ENCODE results near the gene NUP160.

GRCh38 chr11:47791774-47792430, 56.2 kb downstream of the NUP160 start:
- TF ChIP-seq TBP (IDR thresholded peaks at IDR 0.05; ENCODE audit: low read depth, low read length) (no peak), SUZ12 (IDR thresholded peaks at IDR 0.05; ENCODE audit: low read length) (no peak), EZH2 (IDR thresholded peaks at IDR 0.05; ENCODE audit: low read depth, low read length, severe bottlenecking) (no peak), POLR2A (IDR thresholded peaks at IDR 0.05; ENCODE audit: control extremely low read depth in 1 of 2, low read depth in 2 of 2, low read length in 2 of 2) (no peak), CBX5 (IDR thresholded peaks at IDR 0.05; ENCODE audit: low read depth, low read length) (no peak), YY1 (IDR thresholded peaks at IDR 0.05; ENCODE audit: low read depth, low read length) (no peak), ZNF274 (IDR thresholded peaks at IDR 0.05; ENCODE audit: borderline replicate concordance, extremely low read depth, low read length) (no peak), ATF3 (IDR thresholded peaks at IDR 0.05; ENCODE audit: insufficient read depth, low read depth, low read length) (no peak), POLR2AphosphoS5 (IDR thresholded peaks at IDR 0.05; ENCODE audit: low read depth, low read length) (no peak)
- TF ChIP-seq, protein P1, sequence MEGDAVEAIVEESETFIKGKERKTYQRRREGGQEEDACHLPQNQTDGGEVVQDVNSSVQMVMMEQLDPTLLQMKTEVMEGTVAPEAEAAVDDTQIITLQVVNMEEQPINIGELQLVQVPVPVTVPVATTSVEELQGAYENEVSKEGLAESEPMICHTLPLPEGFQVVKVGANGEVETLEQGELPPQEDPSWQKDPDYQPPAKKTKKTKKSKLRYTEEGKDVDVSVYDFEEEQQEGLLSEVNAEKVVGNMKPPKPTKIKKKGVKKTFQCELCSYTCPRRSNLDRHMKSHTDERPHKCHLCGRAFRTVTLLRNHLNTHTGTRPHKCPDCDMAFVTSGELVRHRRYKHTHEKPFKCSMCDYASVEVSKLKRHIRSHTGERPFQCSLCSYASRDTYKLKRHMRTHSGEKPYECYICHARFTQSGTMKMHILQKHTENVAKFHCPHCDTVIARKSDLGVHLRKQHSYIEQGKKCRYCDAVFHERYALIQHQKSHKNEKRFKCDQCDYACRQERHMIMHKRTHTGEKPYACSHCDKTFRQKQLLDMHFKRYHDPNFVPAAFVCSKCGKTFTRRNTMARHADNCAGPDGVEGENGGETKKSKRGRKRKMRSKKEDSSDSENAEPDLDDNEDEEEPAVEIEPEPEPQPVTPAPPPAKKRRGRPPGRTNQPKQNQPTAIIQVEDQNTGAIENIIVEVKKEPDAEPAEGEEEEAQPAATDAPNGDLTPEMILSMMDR (IDR thresholded peaks at IDR 0.05; ENCODE audit: control extremely low read depth in 1 of 3, insufficient read depth in 1 of 3, low read depth in 1 of 3, low read length in 3 of 3) = no peak
